GM21619 (cell line): ENCODE measurements around the gene IL11.

Experiments
- ATAC-seq: cut with Tn5 transposase; IDR thresholded peaks from one replicate; pipeline ENCODE4 v1.9.1; 2021; ENCODE audit not compliant: unreplicated experiment

Gene IL11

DNA sequence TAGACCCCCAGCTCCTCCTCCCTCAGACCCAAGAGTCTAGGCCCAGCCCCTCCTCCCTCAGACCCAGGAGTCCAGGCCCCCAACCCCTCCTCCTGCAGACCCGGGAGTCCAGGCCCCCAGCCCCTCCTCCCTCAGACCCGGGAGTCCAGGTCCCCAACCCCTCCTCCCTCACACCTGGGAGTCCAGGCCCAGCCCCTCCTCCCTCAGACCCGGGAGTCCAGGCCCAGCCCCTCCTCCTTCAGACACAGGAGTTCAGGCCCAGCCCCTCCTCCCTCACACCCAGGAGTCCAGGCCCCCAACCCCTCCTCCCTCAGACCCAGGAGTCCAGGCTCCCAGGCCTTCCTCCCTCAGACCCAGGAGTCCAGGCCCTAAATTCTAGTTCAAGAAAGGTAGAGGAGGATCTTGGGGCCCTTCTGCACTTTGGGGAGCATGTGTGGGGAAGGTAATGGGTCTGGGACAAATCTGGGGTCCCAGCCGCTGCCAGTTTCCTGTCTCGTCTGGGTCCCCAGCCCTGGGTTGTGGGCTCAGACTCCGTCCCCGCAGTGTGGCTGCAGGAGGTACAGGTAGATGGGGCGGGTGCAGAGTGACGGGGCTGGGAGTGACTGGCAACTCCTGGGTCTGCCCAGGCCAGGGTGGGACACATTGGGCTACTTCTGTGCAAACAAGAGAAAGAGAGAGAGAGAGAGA, 3.2 kb upstream of the IL11 start:
- ATAC-seq: no peak

DNA sequence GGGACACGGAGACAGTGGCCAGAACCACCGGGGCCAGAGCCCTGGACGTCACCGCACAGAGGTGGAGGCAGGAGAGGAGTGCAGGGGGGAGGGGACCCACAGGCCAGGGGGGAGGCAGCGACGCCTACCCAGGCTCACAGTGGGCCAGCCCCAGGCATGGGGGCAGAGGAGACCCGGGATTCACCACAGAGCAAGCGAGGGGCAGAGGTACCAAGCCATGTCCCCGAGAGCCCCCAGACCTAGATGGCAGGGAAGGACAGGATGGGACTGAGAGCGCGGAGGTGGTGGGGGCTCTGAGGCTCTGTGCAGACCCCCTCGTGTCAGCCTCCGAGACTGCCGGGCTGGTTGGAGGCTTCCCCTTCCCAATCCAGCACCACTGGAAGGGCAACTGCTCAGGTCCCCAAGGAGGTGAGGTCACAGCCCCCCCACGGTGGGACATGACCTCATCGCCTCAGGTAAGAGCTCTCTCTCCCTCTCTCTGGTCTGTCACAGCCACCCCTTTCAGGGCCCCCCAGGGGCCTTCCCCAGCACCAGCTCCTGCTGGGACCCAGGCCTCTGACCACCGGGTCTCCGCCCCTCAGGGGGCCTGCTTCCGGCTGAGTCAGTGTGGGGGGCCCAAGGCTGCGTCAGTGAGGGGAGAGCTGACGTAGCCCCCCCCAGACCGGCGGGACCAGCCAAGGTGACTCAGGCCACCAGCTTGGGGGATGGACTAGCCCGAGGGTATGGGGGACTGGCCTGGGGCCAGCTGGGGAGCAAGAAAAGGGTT, 2.2 kb upstream of the IL11 start:
- no peak for ATAC-seq

DNA sequence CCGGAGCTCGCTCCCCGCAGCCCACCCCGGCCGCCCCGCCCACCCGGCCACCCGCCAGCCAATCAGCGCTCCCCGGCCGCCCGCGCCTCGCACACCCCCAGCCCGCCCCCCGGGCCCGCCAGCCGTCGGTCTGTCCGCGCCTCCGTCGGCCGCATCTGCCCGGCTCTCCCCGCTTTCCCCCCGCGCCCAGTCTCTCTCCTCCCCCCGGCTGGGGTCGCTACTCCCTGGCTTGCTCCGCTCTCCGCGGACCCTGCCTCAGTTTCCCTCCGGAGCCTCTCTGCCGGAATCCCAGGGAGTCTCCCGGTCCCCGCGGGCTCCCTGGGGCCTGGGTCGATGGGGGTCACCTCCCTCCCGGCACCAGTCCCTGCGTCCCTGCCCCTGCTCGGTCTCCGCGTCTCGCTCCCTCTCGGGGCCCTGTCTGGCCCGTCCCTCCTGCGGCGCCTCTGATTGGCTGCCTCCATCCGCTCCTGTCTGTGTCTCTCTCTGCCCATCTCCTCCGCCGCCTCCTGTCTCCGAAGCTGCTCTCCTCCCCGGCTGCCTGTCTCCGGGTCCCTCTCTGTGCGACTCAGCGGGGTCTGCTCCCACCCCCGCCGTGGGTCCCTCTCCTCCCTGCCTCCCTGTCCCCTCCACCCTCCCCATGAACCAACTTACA, 484 bp downstream of the IL11 start:
- ATAC-seq: no peak

DNA sequence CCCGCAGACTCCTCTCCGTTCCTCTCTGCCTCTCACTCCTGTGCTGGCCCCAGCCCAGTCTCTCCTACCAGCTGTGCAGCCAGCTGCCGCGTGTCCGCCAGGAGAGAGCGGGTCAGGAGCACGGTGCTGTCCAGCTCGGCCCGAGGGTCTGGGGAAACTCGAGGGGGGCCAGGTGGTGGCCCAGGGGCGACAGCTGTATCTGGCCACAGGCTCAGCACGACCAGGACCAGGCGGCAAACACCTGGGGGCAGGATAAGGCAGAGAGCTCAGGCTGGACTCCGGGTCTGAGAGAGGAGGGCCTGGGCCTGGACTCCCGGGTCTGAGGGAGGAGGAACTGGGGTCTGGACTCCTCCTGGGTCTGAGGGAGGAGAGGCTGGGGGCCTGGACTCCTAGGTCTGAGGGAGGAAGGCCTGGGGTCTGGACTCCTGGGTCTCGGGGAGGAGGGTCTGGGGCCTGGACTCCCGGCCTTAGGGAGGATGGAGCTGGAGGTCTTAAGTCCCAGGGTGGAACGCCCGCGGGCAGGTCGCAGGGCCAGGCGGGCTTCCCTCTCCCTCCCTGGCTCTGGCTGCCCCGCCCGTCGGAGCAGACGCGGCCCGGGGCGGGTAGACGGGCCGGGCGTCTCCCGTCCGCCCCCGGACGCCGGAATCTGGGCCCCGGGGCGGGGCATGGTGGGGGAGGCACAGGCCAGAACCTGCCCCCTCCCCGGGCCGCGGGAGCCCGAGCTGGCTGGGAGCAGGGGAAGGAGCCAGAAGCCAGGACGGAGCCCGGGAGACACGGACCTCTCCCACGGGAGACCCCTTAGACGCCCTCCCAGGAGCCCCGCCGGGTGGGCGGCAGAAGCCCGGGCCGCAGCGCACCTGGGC, 1.3 kb downstream of the IL11 start:
- ATAC-seq: no peak

DNA sequence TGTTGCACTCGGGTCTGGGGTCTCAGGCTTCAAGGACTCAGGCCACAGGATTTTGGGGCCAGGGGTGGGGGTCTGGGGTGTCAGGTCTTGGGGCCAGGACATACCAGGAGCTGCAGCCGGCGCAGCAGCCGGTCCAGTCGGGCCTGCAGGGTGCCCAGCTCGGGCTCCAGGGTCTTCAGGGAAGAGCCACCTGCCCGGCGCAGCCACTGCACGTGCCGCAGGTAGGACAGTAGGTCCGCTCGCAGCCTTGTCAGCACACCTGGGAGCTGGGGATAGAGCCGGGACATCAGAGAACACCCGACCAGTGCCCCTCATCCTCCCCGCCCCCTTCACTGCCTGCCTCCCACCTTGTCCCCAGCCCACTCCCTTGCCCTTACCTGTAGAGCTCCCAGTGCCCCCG, 2.2 kb downstream of the IL11 start:
- ATAC-seq: no peak

DNA sequence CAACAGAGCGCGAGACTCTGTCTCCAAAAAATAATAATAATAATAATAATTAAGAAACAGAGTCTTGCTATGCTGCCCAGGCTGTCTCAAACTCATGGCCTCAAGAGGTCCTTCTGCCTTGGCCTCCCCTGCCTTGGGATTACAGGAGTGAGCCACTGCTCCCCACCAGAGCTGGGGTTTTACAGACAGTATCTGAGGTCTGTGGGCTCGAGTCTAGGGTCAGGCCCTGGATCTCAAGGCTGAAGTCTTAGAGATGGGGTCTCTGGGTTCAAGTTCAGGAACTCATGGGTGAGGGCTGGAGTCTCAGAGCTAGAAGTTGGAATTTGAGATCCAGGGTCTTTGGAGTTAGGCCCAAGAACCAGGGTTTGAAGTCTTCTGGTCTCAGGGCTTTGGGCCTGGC, 3.5 kb downstream of the IL11 start:
- ATAC-seq: no peak

DNA sequence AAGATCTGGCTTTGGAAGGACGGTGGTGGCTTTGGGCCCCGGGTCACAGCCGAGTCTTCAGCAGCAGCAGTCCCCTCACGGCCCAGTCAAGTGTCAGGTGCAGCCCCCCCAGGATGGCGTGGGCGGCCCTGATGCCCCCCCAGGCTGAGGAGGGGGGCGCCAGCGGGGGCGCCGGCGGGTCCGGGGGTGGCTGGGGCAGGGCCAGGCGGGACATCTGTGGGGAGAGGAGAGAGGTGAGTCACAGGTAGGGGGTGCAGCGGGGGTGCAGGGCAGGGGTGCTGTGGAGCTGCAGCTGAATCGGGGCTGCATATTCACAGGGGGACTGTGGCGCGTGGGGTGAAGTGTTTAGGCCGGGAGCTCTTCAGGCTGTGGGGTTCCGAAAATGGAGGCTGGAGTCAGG, 4.3 kb downstream of the IL11 start:
- ATAC-seq: no peak

DNA sequence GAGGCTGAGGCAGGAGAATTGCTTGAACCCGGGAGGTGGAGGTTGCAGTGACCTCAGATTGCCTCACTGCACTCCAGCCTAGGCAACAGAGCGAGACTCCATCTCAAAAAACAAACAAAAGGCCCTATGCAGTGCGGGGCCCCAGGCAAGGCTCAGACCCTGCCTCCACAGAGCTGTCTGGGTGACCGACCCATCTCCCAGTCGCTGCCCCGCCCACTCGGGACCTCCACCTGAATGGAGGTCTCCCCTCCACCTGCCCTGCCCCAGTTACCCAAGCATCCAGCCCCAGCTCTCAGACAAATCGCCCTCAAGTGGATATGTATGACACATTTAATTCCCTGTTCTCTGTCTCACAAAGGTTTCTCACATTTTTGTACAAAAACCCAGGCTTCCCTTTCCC, 5.0 kb downstream of the IL11 start:
- ATAC-seq: no peak

DNA sequence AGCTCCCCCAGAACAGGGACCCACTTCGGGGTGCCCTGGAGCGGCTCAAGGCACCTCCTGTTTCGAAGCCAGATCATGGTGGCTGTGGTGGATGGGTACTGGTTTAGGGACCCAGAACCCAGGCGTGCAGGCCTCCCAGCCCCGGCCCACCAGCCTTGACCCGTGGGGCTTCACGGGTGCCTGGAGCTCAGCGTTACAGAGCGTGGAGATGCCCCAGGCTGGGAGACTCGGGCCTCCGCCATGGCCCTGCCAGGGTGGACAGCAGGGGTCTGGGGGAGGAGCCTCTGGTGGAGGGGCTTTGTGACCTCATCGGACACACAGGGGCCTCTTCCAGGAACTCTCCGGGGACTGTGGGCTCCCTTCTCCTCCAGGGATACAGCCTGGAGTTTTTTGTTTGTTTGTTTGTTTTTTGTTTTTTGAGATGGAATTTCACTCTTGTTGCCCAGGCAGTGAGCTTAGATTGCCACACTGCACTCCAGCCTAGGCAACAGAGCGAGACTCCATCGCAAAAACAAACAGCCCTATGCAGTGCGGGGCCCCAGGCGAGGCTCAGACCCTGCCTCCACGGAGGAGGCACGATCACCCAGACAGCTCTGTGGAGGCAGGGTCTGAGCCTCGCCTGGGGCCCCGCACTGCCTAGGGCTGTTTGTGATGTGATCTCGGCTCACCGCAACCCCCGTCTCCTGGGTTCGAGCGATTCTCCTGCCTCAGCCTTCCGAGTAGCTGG, 7.1 kb downstream of the IL11 start, which contains the start of gene GARIN5B:
Gene GARIN5B (minus strand): TSS at position 271 of the 727 bp plus-strand sequence. CDS start 194 bp downstream, at position 77.
- no peak for ATAC-seq

DNA sequence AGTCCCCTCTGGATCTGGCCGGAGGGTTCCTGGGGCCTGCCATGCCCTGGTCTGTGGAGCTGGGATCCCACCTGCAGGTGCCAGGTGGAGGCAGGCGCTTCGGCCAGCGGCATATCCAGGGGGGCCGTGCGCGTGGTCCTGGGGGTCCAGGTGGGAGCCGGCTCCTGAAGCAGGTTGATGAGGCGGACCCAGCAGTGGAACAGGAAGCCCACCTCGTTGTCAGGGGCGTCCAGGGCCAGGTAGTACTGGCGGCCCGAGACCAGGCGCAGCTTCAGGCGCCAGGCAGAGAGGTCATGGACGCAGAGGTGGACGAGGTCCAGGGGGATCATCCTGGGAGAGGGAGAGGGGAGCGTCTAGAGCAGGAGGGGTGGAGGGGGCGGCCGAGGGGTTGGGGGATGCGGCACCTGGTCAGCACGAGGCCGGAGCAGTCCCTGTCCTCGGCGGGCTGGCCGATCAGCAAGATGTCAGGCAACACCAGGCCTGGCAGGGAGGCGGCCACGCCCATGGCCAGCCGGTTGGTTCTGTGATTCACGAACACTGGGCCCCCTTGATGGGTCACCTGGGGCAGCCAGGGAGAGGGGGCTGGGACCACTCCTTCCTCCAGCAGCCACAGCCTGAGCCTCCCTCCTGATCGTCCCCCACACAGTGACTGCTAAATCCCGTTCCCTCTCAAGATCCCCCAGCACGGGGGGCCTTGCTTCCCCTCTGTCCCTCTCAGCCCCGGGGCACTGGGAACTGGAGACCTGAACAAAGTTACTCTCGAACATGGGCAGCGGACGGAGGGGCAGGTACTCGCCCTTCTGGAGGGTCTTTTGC, 7.9 kb downstream of the IL11 start:
- ATAC-seq: no peak

DNA sequence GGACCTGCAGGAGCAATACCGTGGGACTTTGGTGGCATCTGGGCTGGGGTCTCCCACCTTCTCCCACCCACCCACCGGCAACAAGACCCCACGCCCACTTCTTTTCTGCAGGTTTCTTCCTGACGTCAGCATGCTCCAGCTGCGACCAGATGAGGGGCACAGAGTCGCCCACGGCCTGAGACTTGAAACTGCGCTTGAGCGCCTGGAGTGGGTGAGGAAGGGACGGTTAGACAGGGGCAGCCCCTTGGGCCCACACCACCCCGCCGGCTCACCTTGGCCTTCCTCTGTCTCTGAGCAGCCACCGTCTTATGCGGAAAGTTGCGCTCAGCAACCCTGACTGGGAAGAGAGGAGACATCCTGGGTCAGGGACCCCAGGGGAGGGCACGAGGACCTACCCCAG, 9.4 kb downstream of the IL11 start:
- ATAC-seq: no peak

DNA sequence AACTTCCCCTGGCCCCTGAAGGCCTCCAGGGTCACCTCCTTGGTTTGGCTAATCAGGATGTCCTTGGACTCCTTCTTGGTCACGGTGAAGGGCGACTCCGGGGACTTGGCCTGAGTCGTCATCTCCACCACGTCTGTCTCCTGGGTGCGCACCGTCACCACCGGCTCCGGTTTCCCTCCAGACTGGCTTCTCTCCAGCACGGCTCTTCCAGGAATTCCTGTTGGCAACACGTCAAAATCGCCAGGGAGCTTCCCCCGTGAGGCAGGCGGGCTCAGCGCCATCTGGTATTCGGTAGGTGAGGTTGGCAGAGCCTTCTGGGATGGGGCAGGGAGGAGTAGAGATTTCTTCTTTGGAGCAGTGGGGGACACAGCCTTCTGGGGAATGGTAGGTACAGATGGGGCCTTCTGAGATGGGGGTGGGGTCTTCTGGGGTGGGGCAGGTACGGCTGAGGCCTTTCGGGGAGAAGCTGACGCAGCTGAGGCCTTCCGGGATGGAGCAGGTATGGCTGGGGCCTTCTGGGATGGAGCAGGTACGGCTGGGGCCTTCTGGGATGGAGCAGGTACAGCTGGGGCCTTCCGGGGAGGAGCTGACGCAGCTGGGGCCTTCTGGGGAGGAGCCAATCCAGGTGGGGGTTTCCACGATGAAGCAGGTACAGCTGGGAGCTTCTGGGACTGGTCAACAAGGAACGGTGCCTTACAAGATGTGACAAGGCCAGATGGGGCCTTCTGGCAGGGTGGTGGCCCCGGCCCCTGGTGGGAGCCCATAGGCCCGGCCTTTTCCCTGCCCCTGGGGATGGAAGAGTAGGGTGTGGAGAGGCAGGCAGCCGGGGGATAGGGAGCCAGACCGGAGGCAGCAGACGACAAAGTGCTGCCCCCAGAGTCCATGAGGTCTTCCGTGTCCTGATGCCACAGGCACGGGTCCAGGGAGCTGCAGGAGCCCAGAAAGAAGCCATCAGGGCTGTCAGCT, 11.0 kb downstream of the IL11 start:
- no peak for ATAC-seq

DNA sequence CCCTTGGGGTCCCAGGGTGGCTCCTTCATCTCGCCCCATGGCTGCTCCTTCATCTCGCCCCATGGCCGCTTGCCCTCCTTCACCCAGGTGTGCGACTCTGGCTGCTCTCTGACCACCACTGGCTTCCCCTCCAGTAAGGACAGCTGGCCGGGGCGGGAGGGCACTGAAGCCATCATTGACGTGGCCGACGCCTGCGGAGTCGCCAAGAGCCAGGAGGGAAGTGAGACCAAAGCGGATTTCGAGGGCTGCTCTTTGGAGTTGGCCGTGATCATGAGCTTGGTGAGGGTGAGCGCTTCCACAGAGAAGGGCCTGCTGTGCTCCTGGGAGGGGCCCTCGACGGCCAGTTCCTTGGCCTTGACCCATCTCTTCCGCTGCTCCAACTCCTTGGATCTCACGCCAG, 11.8 kb downstream of the IL11 start:
- ATAC-seq: no peak

DNA sequence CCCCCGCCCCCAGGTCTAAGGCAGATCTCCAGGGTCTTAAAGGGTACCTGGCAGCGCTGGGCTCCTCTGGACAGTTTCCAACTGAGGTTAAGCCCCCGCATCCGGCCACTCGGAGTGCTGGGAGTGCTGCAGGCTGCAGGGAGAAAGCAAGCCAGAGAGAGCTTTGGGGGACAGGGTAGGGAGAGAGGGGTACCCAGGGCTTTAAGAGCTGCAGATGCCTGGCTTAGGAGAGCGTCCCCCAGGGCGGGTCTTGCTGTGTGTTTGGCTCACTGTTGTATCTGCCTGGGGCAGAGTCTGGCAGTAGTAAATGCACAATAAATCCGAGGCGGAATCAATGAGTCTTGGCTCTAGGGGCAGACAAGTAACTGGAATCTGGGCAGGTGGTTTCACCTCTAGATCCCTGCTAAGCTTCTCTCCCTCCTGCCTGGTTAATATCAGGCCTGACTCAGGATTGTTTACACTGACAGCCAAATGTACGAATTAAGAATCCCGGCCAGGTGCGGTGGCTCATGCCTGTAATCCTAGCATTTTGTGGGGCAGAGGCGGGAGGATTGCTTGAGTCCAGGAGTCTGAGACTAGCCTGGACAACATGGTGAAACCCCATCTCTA, 14.9 kb downstream of the IL11 start:
- ATAC-seq: no peak

DNA sequence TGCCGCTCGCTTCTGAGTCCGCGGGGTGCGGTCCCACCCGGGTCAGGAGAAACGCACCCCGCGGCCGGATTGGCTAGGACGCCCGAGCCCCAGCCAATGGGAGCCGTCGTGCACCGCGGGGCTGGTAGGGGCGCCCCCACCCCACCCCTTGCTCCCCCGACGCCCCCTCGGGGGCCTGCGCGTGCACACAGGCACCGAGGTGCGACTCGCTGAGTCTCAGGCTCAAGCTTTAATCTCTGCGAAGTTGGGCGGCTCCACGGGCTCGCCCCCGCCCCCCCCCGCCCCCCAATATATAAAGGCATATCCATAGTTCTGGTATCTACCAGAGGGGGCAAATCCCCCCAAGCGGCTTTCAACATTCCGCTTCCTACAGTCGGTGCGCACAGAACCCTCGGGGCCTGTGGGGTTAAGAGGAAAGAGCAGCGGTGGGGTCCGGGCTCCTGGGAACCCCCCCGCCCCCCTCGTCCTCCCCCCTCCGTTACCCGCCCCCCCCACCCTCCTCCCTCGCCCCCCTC, 15.5 kb downstream of the IL11 start, which contains the start of gene COX6B2:
Gene COX6B2 (minus strand): TSS at position 22 of the 515 bp plus-strand sequence. CDS start 198 bp downstream, outside the sequence.
- ATAC-seq: no peak

DNA sequence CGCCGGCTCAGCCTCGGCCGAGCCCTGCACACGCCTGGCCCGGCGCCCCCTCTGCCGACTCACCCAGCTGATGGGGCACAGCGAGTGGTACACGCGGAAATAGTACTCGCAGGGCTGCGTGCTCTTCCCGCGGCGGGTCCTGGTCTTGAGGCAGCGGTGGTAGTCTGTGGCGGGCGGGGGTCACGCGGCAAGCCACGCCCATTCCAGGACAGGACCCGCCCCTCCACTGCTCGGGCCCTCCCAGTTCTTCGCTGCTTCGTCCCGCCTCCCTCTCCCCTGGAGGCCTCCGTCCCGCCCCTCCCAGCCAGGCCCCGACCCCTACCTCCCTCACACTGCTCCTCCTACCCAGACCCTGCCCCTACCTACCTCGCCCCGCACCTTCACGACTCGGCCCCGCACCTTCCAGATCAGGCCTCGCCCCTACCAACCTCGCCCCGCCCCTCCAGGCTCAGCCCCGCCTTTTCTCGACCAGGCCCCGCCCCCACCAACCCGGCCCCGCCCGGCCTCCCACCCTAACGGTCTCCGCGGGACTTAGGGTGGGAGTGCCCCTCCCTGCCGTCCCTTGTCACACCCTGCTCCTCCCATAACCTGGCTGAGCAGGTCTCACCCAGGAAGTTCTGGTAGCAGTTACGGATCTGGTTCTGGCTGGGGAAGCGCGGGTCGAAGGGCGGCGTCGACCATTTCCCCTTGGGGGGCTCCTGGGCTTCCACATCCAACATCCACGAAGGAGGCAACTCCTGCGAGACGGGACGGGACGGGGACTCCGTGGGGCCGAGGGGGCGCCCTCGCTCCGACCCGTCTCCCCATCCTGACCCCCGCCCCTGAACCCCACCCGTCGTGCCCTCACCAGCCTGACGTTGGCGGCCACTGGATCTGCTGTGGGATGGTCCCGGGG, 16.2 kb downstream of the IL11 start:
- no peak for ATAC-seq

DNA sequence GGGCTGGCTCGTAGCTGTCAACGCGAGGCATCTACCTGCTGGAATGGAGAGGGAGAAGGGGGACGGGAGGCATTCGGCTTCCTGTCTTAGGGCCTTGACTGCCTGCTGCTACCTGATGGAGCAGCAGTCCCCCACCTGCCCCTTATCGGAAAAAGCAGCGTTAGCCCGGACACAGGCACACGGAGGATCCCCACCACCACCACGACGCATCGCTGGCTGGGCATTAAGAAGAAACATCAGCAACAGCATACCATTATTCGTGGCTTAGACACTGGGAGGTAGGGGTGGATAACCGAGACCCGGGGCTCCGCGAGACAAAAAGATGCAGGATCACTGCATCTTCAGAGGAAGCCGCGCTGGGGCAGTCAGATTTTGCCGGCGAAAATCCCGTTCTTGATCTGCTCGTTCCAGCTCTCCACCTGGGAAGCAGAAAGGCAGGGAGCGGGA, 16.9 kb downstream of the IL11 start:
- ATAC-seq: no peak
